ENCODE measurements around the gene TAF15.

Gene TAF15

GRCh38 chr17:35784895-35785294 is 24.4 kb upstream of the TAF15 start:
- no peak for DNase-seq (ENCODE audit: low read depth)
- TF ChIP-seq CTCF (conservative IDR thresholded peaks at IDR 0.05; ENCODE audit: control insufficient read depth, insufficient read depth, low read depth, low read length), result no peak
- H3K4me3 ChIP-seq (ENCODE audit: control insufficient read depth, low read depth, low read length), result no peak overlapping the region

- no peak overlapping the region for H3K4me3 ChIP-seq (ENCODE audit: control insufficient read depth, low read depth, low read length)
- TF ChIP-seq CTCF (conservative IDR thresholded peaks at IDR 0.05; ENCODE audit: control insufficient read depth, insufficient read depth, low read depth, low read length), result no peak
- DNase-seq (ENCODE audit: low read depth), result peak; percentile 62
Measured at GRCh38 chr17:35786941-35787432, 22.3 kb upstream of the TAF15 start.

GRCh38 chr17:35788477-35789368 is 20.6 kb upstream of the TAF15 start:
- TF ChIP-seq CTCF (conservative IDR thresholded peaks at IDR 0.05; ENCODE audit: control insufficient read depth, insufficient read depth, low read depth, low read length), result no peak
- H3K4me3 ChIP-seq (ENCODE audit: control insufficient read depth, low read depth, low read length), result no peak overlapping the region
- DNase-seq (ENCODE audit: low read depth), result peak; percentile 96

GRCh38 chr17:35790841-35791240 is 18.4 kb upstream of the TAF15 start:
- no peak for TF ChIP-seq CTCF (conservative IDR thresholded peaks at IDR 0.05; ENCODE audit: control insufficient read depth, insufficient read depth, low read depth, low read length)
- H3K4me3 ChIP-seq (ENCODE audit: control insufficient read depth, low read depth, low read length), result no peak overlapping the region
- no peak for DNase-seq (ENCODE audit: low read depth)

GRCh38 chr17:35791681-35792350 is 17.5 kb upstream of the TAF15 start:
- no peak for DNase-seq (ENCODE audit: low read depth)
- no peak overlapping the region for H3K4me3 ChIP-seq (ENCODE audit: control insufficient read depth, low read depth, low read length)

GRCh38 chr17:35793257-35793656 is 16.0 kb upstream of the TAF15 start:
- H3K4me3 ChIP-seq (ENCODE audit: control insufficient read depth, low read depth, low read length), result no peak overlapping the region
- no peak for DNase-seq (ENCODE audit: low read depth)
- no peak for TF ChIP-seq CTCF (conservative IDR thresholded peaks at IDR 0.05; ENCODE audit: control insufficient read depth, insufficient read depth, low read depth, low read length)

More at GRCh38 chr17:35791681-35792350, 17.5 kb upstream of the TAF15 start:
- no peak for TF ChIP-seq CTCF (conservative IDR thresholded peaks at IDR 0.05; ENCODE audit: control insufficient read depth, insufficient read depth, low read depth, low read length)

All from fibroblast of mammary gland (primary cell).